NCI-H82 (cell line): ENCODE results near the gene OLFML2A.

Source experiments
- DNase-seq: peaks from one replicate; lab custom pipeline; 2025; lab: John Stamatoyannopoulos, UW

Gene OLFML2A

DNA sequence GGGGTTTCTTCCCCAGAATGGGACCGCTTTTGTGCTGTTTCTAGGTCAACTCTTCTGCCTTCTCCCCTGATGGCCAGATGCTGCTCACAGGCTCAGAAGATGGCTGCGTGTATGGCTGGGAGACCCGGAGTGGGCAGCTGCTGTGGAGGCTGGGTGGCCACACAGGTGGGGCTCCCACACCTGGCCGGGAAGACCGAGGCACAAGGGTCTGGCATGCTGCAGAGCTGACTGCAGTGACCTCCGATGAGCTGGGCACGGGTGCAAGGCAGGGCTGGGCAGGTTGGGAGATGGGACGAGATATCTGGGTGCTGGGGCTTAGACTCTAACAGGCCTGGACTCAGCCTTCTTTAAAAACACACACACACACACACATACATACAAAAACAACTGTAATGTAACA, 77.2 kb downstream of the OLFML2A start:
- DNase-seq: no peak

DNA sequence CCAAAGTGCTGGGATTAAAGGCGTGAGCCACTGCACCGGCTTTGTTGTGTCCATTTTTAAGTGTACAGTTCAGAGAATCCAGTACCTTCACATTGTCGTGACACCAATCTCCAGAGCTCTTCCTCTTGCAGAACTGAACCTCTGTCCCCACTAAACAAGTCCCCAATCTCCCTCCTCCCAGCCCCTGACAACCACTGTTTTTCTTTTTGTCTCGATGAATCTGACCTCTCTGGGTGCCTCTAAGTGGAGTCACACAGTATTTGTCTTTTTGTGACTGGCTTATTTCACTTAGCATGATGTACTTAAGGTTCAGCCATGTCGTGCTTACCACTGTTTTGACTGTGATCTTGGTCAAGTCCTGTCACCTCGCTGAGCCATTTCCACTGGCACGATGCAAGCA, 77.9 kb downstream of the OLFML2A start:
- no peak for DNase-seq

DNA sequence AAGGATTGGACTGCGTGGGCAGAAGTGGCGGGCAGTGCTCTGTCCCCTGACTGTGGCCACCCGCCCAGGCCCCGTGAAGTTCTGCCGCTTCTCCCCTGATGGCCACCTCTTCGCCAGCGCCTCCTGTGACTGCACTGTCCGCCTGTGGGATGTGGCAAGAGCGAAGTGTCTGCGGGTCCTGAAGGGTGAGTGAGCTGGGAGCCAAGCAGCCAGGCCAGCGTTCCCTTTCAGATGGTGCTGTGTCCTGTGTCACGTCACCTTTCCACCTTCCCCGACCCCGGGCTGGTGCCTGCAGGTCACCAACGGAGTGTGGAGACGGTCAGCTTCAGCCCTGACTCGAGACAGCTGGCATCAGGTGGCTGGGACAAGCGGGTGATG, 78.6 kb downstream of the OLFML2A start:
- no peak for DNase-seq

DNA sequence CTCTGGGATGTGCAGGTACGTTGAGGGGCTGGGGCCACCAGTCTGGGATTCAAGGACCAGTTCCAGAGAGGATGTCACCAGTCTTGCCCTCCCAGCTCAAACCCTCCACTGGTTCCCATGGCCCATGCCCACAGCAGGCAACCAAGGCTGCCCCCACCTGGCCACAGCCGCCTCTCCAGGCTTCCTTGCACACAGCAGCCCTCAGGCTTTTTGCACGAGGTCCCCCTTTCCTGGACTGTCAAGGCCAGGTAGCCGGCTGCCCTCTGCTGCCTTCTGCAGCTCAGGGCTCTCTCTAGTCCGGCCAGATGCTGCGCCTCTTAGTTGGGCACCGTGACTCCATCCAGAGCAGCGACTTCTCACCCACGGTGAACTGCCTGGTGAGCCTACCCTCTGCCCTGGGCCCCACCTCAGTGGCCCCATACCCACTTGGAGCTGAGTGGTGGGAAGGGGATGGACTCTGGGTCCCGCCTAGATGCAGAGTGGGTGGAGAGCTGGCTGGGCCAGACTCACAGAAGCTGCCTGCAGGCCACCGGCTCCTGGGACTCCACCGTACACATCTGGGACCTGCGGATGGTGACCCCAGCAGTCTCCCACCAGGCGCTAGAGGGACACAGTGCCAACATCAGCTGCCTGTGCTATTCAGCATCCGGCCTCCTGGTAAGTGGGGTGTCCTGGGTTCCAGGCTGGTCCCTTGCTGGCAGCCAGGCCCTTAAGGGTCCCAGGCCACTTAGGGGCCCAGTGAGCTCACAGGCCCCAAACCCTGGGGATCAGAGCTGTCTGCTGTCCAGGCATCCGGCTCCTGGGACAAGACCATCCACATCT, 79.2 kb downstream of the OLFML2A start:
- DNase-seq: peak; percentile 76

DNA sequence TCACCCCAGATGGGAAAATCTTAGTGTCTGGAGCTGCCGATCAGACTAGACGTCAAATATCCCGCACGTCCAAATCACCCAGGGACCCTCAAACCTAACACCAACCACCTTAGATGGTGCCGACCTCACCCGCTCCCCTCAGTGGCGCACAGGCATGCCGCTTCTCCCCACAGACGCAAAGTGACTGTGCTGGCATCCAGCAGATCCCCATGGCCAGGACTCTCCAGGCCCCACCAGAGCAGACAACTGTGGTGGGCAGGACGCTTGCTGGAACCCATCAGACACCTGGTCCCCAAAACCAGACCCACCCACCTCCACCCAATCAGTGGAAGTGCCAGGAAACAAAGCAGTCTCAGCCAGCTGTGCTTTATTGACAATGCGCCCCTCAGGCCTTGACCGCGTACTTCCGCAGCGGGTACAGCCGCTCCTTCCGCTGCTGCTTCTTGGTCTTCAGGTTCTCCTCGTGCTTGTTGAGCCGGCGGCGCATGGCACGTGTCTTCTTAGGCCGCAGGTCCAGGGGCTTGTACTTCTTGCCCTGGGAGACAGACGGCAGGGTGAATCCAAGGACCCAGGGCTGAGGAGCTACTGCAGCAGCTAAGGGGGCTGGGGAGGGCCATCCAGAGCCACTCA, 80.7 kb downstream of the OLFML2A start:
- DNase-seq: no peak

DNA sequence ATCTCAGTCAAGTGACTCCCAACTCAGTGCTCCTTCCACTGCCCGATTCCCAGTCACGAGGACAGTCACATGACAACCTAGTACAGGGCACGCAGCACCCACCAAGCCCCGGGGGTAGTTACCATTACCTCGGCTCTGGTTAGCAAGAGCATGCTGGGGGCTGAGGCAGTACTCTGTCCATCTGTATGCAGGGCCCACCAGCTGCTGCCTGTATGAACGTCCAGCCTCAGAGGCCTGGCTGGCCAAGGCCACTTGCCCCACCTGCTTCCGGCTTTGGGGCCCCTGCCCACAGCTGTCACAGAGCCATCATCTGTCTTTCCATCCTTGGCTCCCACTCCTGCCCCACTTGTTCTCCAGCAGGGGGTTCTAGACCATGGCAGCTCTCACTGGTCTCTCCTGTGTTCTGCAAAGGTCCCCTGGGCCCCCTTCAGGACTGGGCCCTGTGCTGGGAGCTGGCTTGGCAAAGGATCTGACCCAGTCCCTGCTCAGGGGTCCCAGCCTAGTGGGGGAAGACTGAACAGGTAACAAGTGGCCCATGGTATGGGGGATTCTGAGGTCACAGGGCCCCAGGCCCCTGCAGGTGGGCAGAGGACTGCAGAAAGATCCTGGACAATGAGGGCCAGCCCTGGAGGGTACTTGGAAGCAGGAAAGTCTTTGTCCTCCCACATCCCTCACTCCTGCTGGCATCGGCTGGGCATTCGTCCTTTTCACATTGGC, 81.6 kb downstream of the OLFML2A start:
- DNase-seq: no peak

DNA sequence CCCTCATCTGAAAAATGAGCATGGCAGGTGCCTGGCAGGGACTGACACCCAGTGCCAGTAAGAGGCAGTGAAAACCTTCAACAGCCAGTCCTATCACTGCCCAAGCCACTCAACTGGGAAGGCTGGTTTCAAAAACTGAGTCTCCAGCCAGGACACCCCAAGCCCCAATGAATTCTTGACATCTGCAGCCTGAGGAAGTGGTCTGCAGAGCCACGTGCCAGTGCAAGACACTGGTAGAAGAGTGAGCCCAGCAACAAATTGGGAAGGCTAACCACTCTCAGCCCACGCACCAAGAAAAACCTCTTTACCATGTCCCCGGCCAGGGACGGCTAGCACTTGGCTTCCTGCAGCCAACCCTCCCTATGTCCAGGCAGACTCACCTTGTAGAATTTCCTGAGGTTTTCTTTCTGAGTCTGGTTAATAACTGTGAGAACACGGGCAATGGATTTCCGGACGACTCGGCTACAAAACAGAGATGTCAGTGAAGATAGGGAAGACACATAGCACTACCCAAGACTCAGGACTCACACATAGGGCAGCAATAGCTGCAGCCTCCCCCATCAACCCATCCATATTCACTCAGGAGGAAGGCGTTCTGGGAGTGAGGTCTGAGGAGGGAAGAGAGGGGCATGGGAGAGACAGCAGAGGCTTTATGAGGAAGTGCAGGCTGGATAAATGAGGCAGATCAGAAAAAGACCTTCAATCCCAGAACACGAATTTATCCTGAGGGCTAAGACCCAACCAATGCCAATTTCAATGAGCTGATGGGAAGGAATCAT, 83.1 kb downstream of the OLFML2A start:
- DNase-seq: no peak

DNA sequence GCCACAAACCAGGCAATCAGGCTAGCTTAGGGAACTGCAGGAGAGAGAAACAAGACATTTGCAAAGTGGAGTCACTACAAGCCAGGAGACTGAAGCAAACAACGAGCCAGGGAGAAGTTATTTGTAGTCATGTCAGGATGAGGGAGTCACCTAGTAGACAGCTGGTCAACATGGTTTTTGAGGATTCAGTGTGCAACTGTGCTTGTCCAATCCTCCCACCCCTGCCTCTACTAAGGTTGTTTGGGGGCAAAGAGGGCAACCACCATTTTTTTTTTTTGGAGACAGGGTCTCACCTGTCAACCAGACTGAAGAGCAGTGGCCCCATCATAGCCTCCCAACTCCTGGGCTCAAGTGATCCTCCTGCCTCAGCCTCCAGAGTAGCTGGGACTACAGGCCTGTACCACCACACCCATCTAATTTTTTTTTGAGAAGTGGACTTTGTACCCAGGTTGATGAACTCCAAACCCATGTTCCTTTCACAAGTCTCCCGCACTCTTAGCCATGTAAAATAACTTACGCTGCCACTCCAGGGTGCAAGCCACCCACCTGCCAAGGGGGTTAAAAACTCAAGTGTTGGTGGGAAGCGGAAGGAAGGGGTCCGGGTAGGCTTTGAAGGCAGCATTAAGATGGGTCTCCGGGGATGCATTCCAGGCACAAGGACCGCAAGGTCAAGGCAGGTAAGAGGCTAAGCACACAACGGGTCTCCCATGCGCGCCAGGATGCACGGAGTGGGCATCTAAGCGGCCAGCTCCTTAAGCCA, 83.8 kb downstream of the OLFML2A start:
- no peak for DNase-seq

DNA sequence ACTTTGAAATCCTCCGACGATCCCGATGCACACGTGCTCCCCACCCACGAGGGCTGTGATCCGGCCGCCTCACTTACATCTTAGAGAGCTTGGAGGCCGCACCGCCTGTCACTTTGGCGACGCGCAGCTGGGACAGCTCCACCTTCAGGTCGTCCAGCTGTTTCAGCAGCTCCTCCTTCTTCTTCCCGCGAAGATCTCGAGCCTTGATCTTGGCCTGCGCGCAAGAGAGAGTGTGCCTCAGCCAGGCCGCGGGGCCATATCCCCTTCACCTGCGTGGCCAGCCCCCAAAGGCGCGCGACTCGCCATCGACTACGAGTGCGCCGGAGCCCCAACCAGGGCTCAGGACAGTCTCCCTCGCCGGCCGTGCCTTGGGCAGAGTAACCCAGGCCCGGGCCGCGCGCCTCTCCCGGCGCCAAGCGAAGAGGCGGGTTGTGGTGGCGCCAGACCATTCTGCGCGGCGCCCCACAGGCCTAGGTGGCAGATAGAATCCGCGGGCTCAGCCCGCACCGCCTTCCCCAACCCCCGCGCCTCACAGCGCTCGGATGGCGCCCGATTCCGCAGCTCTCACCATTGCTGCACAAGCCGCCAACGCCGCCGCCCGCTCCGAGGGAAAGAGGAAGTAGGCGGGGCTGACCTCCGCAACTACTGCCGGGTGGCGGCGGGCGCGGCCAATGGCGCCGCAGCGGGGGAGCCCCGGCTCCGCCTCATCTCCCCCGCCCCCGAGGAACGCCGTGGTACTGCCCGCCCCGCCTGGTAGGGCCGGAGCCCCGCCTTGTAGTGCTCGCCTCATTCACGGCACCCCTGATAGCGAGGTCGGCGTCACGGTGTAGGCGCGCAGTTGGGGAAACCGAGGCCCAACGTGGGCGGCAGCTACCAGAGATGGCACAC, 84.7 kb downstream of the OLFML2A start, which contains the start of the genes ARPC5L and RPL35:
Gene ARPC5L, plus strand, starts transcription at position 789 of the 888 bp plus-strand sequence. CDS start 7,161 bp downstream, outside the sequence.
Gene RPL35, minus strand, starts transcription at position 616 of the 888 bp plus-strand sequence. Its CDS starts 45 bp downstream, at position 571.
- peak; percentile 97 for DNase-seq

DNA sequence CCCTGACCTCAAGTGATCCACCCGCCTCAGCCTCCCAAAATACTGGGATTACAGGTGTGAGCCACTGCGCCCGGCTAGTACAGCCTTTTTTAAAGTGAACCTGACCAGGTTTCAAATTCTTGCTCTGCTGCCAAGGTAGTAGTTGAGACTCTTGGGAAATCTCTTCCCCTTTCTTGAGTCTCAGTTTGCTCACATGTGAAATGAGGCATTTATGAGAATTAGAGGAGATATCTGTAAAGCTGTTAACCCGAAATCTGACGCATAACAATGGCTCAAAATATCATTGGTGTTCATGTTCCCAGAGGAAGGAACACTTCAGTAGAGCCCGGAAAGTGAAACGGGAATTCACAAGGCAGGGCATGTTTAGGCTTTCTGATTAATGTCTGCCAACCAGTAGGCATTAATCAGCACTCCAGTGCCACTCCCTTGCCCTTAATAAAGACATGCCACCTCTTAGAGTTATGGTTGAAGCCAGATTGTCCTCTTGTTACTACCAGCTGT, 86.5 kb downstream of the OLFML2A start:
- DNase-seq: no peak
